KBM-7 (cell line): ENCODE measurements around the gene CEP135.
"Not testable (repeated sequence)": the region's sequence is repeated elsewhere in the genome, so short reads cannot be mapped to it uniquely, and the experiment has no call there.

ENCODE experiments used
- DNase-seq: peaks from one replicate; pipeline ENCODE4 v3.0.0-alpha.2; 2015
- in situ Hi-C: fragments of 300-500 bp; cut with MboI; formaldehyde crosslinking; loops from 2 replicates; pipeline ENCODE4 v1.14.3; 2020; ENCODE audit warnings: low sequenced_read_pairs, low pct_unique_long_range_greater_than_20kb, mixed read lengths

The CEP135 gene

DNA sequence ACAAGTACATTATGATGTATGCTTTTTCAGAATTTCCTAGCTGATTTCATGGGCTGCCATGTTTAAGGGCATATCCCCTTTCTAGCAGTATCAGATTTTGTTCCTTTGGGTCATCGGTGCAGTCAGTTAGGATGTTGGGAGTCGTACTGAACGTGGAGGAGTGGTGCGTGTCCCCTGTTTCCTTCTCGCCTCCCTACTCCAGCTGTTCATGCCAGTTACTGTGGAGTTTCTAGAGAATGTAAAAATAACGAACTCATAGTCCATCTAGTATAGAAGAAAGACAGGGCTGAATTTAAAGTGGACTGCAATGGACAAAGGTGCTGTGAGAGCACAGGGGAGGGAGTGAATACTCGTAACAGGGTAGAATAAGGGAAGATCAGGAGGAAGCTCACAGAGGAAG is 111.3 kb downstream of the CEP135 start:
- DNase-seq, result no peak
- in situ Hi-C loops, result no loop called here

DNA sequence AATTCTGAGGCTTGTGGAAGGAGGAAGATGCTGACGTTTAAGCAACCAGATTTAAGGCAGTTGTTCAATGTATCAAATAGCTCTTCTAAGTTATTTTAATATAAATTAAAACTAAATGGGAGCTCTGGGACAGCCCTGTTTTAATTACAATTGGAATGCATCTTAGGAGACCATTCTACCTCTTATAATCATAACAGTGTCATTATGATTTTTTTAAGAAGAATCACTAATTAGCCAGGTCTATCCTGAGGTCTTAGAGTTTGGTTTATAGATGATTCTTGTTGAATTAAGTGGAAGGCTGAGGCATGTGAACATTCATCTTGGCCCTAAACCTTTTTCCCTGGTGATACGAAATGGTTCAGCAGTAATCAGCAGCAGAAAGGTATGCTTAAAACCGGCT is 113.4 kb downstream of the CEP135 start:
- in situ Hi-C loops, result no loop called here
- no peak for DNase-seq

DNA sequence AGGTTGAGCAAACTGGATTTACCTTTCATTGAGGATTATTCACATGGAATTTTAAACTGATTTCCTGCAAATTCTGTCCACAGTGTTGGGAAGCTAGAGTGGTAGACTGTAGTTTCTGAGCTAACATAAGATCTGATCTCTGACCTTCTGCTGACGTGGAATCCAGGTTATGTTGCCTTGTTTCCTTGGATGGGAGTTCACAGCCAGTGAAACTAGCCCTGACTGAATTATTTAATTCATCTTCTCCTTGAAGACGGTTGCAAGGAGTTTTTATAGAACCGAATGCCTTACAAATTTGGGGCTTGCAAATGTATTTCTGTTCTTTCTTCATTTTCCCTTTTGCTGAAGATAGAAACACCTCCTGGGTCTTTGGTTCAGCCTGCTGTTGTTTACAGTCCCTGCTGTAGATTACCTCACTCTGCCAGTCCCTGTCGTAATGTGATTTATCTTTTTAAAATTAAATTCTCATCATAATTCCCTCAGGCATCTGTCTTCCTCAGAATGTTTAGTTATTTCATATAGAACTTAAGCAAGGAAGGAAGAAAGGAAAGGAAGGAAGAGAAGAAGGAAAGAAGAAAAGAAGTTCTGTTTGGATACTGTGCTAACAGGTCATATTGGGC is 113.9 kb downstream of the CEP135 start:
- in situ Hi-C loops, result no loop called here
- DNase-seq, result no peak

DNA sequence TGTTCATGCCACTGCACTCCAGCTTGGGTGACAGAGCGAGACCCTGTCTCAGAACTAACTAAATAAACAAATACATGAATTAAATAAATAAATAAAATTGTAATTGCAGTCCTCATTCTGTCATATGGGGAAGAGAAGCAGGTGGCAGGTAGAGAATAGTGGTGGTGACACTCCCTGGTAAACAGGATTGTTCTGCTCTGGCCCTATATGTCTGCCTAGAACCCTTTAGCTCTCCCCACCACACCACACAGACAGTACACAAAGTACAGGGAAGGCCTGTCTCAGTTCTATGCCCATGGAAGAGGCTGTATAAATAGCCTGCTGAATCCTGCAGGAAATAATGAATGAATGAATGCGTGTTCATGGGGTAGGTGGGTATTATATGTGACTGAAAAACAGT is 117.7 kb downstream of the CEP135 start:
- in situ Hi-C loops, result no loop called here
- DNase-seq, result no peak

DNA sequence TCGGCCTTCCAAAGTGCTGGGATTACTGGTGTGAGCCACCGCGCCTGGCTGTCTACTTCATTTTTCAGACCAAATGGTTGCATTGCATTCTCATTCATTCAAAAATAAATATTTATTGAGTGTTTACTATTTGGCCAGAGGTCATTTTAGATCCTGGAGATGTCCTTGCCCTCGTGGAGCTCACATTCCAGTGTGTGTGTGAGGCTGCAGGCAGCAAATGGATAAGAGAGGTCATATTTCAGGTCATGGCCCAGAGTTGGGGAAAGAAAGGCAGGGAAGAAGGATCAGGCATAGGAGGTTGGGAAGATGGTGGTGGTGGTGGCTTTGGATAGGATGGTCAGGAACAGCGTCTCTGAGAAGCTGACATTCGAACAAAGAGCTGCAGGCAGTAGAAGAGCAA is 119.1 kb downstream of the CEP135 start:
- DNase-seq, result no peak
- in situ Hi-C loops, result no loop called here

DNA sequence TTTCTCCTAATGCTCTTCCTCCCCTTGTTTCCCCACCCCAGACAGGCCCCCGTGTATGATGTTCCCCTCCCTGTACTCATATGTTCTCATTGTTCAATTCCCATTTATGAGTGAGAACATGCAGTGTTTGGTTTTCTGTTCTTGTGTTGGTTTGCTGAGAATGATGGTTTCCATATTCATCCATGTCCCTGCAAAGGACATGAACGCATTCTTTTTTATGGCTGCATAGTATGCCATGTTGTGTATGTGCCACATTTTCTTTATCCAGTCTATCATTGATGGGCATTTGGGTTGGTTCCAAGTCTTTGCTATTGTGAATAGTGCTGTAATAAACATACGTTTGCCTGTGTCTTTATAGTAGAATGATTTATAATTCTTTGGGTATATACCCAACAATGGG is 124.0 kb downstream of the CEP135 start:
- in situ Hi-C loops, DNase-seq: not testable (repeated sequence)

DNA sequence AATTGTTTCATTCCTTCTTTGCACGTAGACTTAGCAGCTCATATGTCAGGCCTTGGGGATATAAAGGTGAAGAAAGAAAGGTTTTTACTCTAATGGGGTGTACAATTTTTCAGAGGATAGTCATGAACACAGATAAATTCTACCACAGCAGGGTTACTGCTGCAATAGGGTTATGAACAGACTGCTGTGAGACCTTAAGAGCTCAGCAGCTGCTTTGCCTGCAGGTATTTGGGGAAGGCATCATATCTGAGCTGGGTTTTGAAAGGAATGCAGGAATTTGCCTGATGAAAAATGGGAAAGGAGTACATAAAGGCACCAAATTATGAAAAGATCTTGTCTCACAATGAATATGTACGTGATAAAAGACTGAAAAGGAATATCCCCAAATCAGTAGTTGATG is 128.9 kb downstream of the CEP135 start:
- no peak for DNase-seq
- in situ Hi-C loops, result no loop called here

DNA sequence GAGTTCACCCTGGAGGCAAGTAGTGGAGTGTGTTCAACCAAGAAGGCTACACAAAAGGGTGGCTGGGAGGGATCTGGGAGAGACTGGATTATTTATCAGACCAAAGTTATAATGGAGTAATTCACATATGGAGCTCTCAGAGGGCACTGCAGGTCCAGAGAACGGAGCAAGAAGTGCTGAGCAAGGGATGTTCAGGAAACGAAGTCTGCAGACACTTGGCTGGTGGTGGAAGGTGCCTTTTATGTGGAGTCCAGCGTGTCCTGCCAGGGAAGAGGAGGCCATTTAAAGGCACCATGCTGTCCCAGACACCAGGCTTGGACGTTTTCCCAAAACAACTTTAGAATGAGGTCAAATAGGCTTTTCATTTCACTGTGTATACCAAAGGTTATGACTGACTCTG is 130.1 kb downstream of the CEP135 start:
- no peak for DNase-seq
- in situ Hi-C loops, result no loop called here

DNA sequence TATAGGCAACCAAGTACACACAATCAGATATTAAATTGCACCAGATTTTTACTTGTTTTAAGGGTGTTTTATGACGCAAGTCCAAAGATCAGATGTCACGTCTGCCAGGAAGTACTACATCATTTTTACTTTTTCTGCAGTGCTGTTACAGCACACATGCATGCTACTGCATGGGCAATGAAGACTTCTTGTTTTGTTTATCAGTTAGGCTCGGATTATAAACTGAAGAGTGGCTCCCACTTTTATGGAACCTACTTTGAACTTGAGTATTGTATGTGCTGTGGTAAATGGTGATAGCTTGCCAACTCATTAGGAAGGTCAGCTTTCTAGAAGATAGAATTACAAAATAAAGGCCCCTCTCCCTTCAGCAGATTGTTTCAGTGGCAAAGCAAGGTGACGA is 131.6 kb downstream of the CEP135 start:
- in situ Hi-C loops, result no loop called here

DNA sequence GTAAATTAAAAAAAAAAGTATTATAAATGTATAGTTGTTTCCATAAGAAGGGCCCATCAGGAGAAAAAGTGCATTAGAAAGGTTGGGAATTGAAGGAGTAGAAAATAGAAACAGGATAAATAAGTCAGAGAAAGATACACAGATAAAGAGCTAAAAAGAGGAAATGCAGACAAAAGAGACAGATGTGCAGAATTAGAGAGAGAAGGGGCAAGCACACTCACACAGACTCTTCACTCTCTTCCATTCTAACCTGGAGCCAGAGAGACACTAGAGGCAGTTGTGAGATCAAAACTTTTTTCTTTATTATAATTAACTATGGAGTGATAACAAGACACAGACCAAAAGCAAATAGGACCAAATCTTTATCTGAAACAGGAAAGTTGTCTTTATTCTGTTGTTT is 134.1 kb downstream of the CEP135 start:
- peak; percentile 58 for DNase-seq
- in situ Hi-C loops, result no loop called here

More for the DNA sequence above, 131.6 kb downstream of the CEP135 start:
- DNase-seq, result no peak
